ENCODE results near the gene EFNA5.

DNA sequence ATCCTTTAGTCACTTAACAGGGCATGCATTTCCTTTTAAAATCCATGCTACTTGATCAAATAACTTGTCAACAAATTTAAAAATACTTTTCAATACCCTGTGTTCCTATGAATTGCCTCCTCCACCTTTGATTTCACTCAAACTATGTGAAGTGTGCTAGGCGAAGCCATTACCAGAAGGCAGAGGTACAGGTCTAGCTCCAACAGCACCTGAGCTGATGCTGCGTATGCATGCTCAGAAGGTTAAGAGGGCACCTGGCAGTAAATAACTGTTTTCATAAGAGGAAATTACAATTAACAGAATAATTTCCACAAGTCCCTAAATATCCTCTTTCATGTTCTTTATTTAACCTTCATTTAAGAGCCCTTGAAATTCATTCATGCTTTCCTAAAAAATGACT lies 251.8 kb downstream of the EFNA5 start:
- TF ChIP-seq EZH2 (IDR thresholded peaks at IDR 0.05; ENCODE audit: insufficient read depth, poor library complexity, severe bottlenecking) (no peak), EZH2phosphoT487 (IDR thresholded peaks at IDR 0.05; ENCODE audit: insufficient read depth, low read depth) (no peak)
